ENCODE data around the gene FIGNL2.

FIGNL2 gene

DNA sequence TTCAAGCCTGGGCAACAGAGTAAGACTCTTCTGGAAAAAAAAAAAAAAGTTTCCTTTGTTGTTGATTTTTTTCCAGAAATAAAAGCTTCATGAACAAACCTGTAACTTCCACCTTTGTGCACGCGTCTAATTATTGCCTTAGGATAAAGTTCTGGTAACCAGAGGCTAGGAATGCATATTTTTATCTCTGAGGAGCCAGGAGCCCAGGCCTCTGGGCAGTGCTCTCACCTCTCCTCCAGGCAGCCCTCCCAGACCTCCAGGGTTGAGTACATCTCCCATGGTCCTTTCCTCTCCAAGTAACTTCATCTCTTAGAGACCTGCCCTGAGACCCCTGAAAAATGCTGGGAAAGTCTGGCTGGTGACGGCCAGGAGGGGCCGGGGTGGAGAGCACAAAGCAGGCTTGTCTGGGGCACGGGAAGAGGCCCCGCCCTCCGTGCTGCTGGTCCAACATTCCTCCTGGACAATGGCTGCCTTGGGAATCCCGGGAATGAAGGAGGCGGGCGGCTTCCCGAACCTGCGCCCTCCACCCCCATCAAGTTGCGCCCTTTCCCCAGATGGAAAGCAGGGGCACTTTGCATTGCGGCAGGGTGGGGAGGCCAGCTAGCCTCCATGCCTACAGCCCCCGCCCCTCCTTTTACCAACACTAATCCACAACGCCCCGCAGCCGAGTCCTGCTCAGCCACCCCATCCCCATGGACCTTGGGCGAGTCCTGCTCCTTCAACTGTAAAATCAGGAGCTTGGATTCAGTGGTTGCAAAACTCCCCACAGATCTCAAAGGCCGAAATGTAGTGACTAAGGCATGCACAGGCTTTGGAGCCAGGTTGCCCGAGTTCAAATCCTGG lies 7.3 kb upstream of the FIGNL2 start:
- TF ChIP-seq, protein P1, sequence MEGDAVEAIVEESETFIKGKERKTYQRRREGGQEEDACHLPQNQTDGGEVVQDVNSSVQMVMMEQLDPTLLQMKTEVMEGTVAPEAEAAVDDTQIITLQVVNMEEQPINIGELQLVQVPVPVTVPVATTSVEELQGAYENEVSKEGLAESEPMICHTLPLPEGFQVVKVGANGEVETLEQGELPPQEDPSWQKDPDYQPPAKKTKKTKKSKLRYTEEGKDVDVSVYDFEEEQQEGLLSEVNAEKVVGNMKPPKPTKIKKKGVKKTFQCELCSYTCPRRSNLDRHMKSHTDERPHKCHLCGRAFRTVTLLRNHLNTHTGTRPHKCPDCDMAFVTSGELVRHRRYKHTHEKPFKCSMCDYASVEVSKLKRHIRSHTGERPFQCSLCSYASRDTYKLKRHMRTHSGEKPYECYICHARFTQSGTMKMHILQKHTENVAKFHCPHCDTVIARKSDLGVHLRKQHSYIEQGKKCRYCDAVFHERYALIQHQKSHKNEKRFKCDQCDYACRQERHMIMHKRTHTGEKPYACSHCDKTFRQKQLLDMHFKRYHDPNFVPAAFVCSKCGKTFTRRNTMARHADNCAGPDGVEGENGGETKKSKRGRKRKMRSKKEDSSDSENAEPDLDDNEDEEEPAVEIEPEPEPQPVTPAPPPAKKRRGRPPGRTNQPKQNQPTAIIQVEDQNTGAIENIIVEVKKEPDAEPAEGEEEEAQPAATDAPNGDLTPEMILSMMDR (IDR thresholded peaks at IDR 0.05; ENCODE audit: low read depth, low read length, missing control alignments) = no peak
- no peak overlapping the region for H3K4me3 ChIP-seq (ENCODE audit: low read depth, low read length)
- DNase-seq (ENCODE audit: low read depth) = no peak

DNA sequence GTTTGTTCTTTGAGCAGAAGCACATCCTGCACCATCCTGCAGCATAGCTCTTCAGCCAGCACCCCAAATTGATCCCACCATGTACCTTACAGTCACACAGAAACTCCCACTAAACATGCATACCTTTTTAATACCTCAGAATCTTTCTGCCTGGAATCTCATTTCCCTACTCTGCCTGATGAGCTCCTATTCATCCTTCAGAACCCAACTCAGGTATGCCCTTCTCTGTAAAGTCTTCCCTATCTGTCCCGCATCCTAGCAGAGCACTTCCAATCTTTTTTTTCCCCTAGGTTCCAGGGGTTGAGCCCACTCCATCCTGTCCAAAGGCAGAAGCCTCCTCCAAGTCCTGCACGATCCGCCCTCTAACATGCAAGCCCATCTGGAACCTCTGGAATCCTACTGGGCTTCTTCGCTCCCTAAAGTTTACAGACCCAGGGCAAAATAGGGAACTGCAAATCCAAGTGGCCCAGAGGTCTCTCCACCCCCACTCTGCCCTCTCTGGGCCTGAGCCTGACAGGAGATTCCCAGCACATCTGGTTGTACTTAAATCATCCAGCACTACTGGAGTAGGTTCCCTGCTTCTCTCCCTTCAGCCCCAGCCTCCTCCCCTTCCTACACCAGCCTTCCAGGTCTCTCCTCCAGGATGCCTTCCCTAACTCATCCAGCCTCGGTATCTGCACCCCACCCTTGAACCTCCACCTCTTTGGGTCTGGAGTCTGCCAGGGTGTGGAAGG lies 4.1 kb upstream of the FIGNL2 start:
- TF ChIP-seq, protein P1 (IDR thresholded peaks at IDR 0.05; ENCODE audit: low read depth, low read length, missing control alignments) = no peak
- H3K4me3 ChIP-seq (ENCODE audit: low read depth, low read length) = no peak overlapping the region
- no peak for DNase-seq (ENCODE audit: low read depth)

DNA sequence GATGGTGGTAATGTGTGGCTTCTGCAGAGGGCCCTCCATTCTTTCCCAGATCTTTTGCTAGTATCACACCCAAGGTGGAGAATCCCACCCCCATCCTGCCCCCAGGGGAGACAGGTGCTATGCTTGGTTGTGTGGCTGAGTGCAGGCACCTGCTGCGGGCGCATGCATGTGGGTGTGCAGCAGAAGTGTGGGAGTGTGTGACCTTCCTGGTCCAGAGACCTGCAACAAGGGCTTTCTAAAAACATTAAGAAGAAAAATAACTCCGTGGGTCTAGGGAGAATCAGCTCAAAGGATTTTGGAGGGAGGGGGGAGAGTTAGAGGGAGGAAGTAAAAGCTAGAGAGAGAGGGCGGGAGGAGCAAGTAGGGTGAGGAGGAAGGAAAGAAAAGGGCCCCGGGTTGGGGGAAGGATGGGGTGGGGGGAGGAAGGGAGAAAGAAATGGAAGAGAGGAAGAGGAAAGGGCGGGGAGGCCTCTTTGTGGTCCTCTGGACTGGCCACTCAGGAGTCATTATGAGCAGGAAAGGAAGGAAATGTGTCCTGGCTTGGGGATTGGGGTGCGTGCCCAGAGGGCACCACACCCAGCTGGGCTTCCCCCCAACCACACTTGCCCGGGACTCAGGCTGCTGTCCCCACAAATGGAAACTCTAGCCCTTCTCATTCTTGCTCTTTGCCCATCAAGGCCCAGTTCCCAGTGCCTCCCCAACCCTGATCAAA lies 3.1 kb upstream of the FIGNL2 start:
- no peak for DNase-seq (ENCODE audit: low read depth)
- TF ChIP-seq, protein P1 (IDR thresholded peaks at IDR 0.05; ENCODE audit: low read depth, low read length, missing control alignments) = no peak
- no peak overlapping the region for H3K4me3 ChIP-seq (ENCODE audit: low read depth, low read length)

DNA sequence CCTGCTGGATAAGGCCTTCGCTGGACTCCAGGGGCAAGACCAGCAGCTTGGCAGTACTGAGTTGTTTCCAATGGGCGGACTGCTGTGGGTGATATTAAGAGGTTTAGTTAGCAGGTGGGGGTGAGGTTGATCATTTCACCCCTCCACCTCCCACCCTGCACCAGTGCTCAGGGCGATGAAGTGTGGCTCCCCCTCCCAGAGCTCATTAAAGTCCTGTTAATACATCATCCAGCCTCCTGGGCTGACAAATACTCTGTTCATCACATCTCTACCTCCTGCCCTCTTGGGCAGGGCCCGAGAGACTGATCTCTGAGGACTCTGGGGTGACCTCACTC lies 2.4 kb upstream of the FIGNL2 start:
- H3K4me3 ChIP-seq (ENCODE audit: low read depth, low read length) = no peak overlapping the region
- TF ChIP-seq, protein P1 (IDR thresholded peaks at IDR 0.05; ENCODE audit: low read depth, low read length, missing control alignments) = no peak
- no peak for DNase-seq (ENCODE audit: low read depth)

DNA sequence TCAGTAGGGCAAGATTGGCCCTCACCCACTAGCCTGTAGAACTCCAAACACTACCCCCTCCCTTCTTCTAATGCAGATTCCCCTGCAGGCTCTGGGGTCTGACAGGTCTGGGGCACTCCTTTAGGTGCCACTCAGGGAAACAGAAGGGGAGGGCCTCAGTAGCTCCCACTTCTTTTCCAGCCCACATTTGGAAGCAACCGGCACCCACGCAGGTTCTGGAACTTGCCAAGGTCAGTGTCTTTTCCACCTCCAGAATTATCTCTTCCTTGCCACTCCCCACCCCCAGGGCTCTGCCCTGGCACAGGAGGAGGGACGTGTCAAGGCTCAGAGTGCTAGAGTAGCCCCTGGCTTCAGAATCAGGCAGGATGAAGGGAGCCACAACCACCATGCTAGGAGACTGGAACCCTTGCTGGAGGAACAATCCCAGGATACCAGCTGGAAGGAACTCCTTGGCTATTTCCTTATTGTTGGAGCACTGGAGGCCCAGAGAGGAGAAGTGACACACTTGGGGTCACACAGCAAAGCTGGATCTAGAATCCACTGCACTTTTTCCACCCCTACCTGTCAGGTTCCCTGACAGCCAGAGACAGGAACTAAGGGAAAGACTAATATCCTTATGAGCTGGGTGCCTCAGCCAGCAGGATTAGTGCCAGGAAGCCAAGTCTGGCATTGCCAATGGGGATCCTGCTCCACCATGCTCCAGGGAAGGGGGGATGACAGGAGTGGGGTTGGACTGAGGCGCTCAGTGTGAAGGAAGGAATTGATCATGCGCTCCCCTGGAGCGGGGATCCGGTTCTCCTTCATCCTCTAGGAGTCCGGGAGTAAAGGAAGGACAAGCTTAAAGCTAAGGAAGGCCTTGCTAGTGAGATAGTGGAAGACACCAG lies 1.8 kb upstream of the FIGNL2 start:
- H3K4me3 ChIP-seq (ENCODE audit: low read depth, low read length) = no peak overlapping the region
- no peak for DNase-seq (ENCODE audit: low read depth)
- TF ChIP-seq, protein P1 (IDR thresholded peaks at IDR 0.05; ENCODE audit: low read depth, low read length, missing control alignments) = no peak

Measured in GM12864 (cell line).